H9 (cell line): ENCODE measurements around the gene PTPRN2. TPM values are rescaled to one million over a fixed set of nuclear protein-coding genes. Genes with fewer than 3 reads are reported as not detected.

Experiments
- DNase-seq: peaks from one replicate; pipeline ENCODE4 v3.0.0-alpha.2; 2017
- H2AFZ ChIP-seq: one replicate; pipeline ENCODE4 v1.6.1; 2013; ENCODE audit warnings: mild to moderate bottlenecking, low read length, control low read depth, moderate library complexity
- H2AK5ac ChIP-seq: 2 replicates; pipeline ENCODE4 v1.6.1; 2013; ENCODE audit warnings: low read length, control low read depth, mixed read lengths; ENCODE audit not compliant: insufficient read length
- H2BK120ac ChIP-seq: one replicate; pipeline ENCODE4 v1.6.1; 2013; ENCODE audit warnings: low read depth, mild to moderate bottlenecking, low read length, control low read depth, inconsistent platforms; ENCODE audit not compliant: poor library complexity, severe bottlenecking
- H2BK12ac ChIP-seq: 2 replicates; pipeline ENCODE4 v1.6.1; 2013; ENCODE audit warnings: low read length, control low read depth, mixed read lengths, low read depth; ENCODE audit not compliant: insufficient read length
- H2BK15ac ChIP-seq: 2 replicates; pipeline ENCODE4 v1.6.1; 2013; ENCODE audit warnings: low read depth, low read length, control low read depth
- H2BK20ac ChIP-seq: one replicate; pipeline ENCODE4 v1.6.1; 2013; ENCODE audit warnings: low read depth, mild to moderate bottlenecking, low read length, control low read depth, inconsistent platforms; ENCODE audit not compliant: poor library complexity, severe bottlenecking
- H2BK5ac ChIP-seq: 2 replicates; pipeline ENCODE4 v1.6.1; 2013; ENCODE audit warnings: low read length, control low read depth, mixed read lengths; ENCODE audit not compliant: insufficient read length
- H3K14ac ChIP-seq: 2 replicates; pipeline ENCODE4 v1.6.1; 2013; ENCODE audit warnings: low read length, control low read depth; ENCODE audit not compliant: insufficient read depth
- H3K18ac ChIP-seq: 2 replicates; pipeline ENCODE4 v1.6.1; 2013; ENCODE audit warnings: low read depth, mild to moderate bottlenecking, mixed read lengths, low read length, control low read depth; ENCODE audit not compliant: insufficient read length
- H3K23ac ChIP-seq: 2 replicates; pipeline ENCODE4 v1.6.1; 2013; ENCODE audit warnings: low read length, control low read depth, mixed read lengths, low read depth; ENCODE audit not compliant: insufficient read length
- H3K23me2 ChIP-seq: 2 replicates; pipeline ENCODE4 v1.6.1; 2013; ENCODE audit warnings: low read depth, mild to moderate bottlenecking, mixed read lengths, low read length, control low read depth; ENCODE audit not compliant: insufficient read length, poor library complexity, severe bottlenecking
- H3K27ac ChIP-seq: 2 replicates; pipeline ENCODE4 v1.5.1; 2013; ENCODE audit warnings: low read length, control low read depth, mixed read lengths, low read depth; ENCODE audit not compliant: insufficient read length
- H3K27me3 ChIP-seq: 2 replicates; pipeline ENCODE4 v1.6.1; 2013; ENCODE audit warnings: low read length, control low read depth, inconsistent platforms; ENCODE audit not compliant: insufficient read depth
- H3K4ac ChIP-seq: 2 replicates; pipeline ENCODE4 v1.6.1; 2013; ENCODE audit warnings: low read depth, mild to moderate bottlenecking, control low read depth, inconsistent platforms, low read length, moderate library complexity
- H3K4me1 ChIP-seq: 2 replicates; pipeline ENCODE4 v1.6.1; 2013; ENCODE audit warnings: low read length, control low read depth, inconsistent platforms; ENCODE audit not compliant: insufficient read depth
- H3K4me2 ChIP-seq: 2 replicates; pipeline ENCODE4 v1.6.1; 2013; ENCODE audit warnings: low read length, control low read depth, mixed read lengths; ENCODE audit not compliant: insufficient read length, insufficient read depth
- H3K56ac ChIP-seq: 2 replicates; pipeline ENCODE4 v1.6.1; 2013; ENCODE audit warnings: low read depth, mild to moderate bottlenecking, mixed read lengths, low read length, control low read depth; ENCODE audit not compliant: insufficient read length
- H3K79me1 ChIP-seq: 2 replicates; pipeline ENCODE4 v1.6.1; 2013; ENCODE audit warnings: low read depth, mild to moderate bottlenecking, moderate library complexity, low read length, control low read depth, inconsistent platforms; ENCODE audit not compliant: insufficient read depth, poor library complexity, severe bottlenecking
- H3K79me2 ChIP-seq: 2 replicates; pipeline ENCODE4 v1.6.1; 2013; ENCODE audit warnings: low read length, control low read depth, inconsistent platforms; ENCODE audit not compliant: insufficient read depth
- H3K9ac ChIP-seq: 2 replicates; pipeline ENCODE4 v1.6.1; 2013; ENCODE audit warnings: low read length, control low read depth, mixed read lengths; ENCODE audit not compliant: insufficient read length; ENCODE audit errors: extremely low read depth
- H3K9me3 ChIP-seq: one replicate; pipeline ENCODE4 v1.6.1; 2013; ENCODE audit warnings: low read depth, low read length, inconsistent platforms; ENCODE audit not compliant: control insufficient read depth
- H3T11ph ChIP-seq: one replicate; pipeline ENCODE4 v1.6.1; 2013; ENCODE audit warnings: mild to moderate bottlenecking, low read length, control low read depth, inconsistent platforms
- H4K20me1 ChIP-seq: one replicate; pipeline ENCODE4 v1.6.1; 2013; ENCODE audit not compliant: control insufficient read depth, insufficient read length, insufficient read depth
- H4K5ac ChIP-seq: 2 replicates; pipeline ENCODE4 v1.6.1; 2013; ENCODE audit warnings: low read depth, mild to moderate bottlenecking, mixed read lengths, low read length, control low read depth; ENCODE audit not compliant: insufficient read length
- H4K8ac ChIP-seq: replicated peaks from 2 replicates; pipeline ENCODE4 v1.6.1; 2013; ENCODE audit warnings: low read length, control low read depth, mixed read lengths, low read depth; ENCODE audit not compliant: insufficient read length
- H4K91ac ChIP-seq: 2 replicates; pipeline ENCODE4 v1.6.1; 2013; ENCODE audit warnings: low read depth, mild to moderate bottlenecking, moderate library complexity, mixed read lengths, low read length, control low read depth; ENCODE audit not compliant: insufficient read length
- H3K27ac Mint-ChIP-seq, 3 experiments: 2 replicates in 2 of 3; 3 replicates in 1 of 3; pipeline ENCODE4 v1.8.0; 2020 to 2021; ENCODE audit warnings: mixed read lengths in 3 of 3, mild to moderate bottlenecking in 1 of 3, moderate library complexity in 1 of 3
- H3K27me3 Mint-ChIP-seq: 2 replicates; pipeline ENCODE4 v1.8.0; 2021; ENCODE audit warnings: low read depth, mild to moderate bottlenecking, moderate library complexity, mixed read lengths
- H3K36me3 Mint-ChIP-seq, 3 experiments: 2 replicates in 2 of 3; 3 replicates in 1 of 3; pipeline ENCODE4 v1.8.0; 2020 to 2021; ENCODE audit warnings: low read depth in 3 of 3, mixed read lengths in 3 of 3; ENCODE audit not compliant: insufficient read depth in 1 of 3
- H3K4me1 Mint-ChIP-seq, 2 experiments: 2 replicates each; pipeline ENCODE4 v1.8.0; 2020; ENCODE audit warnings: mixed read lengths in 2 of 2
- H3K4me3 Mint-ChIP-seq, 2 experiments: 2 replicates in 1 of 2; 3 replicates in 1 of 2; pipeline ENCODE4 v1.8.0; 2020 to 2021; ENCODE audit warnings: mild to moderate bottlenecking in 2 of 2, mixed read lengths in 2 of 2, moderate library complexity in 1 of 2
- H3K9me3 Mint-ChIP-seq, 2 experiments: 2 replicates in 1 of 2; 3 replicates in 1 of 2; pipeline ENCODE4 v1.8.0; 2020; ENCODE audit warnings: mild to moderate bottlenecking in 2 of 2, mixed read lengths in 2 of 2, moderate library complexity in 1 of 2
- CTCF ChIP-seq: fragments of 200-600 bp; sonication (generic); conservative IDR thresholded peaks from 3 replicates; pipeline ENCODE4 v1.8.0; 2021; ENCODE audit warnings: antibody characterized with exemption, mild to moderate bottlenecking
- WGBS: extraction: QIAGEN DNeasy Blood & Tissue Kit; methylation state at CpG from one replicate; pipeline ENCODE4 v1.1.7; 2013; ENCODE audit warnings: missing lambda C conversion rate, low lambda C conversion rate, mixed read lengths; ENCODE audit not compliant: insufficient read length; ENCODE audit errors: extremely low coverage; 5-methylcytosine and 5-hydroxymethylcytosine counted together
- total RNA-seq: library from RNA; stranded (reverse); gene quantifications from 2 replicates; pipeline ENCODE4 v1.2.1, GENCODE V29; 2021

PTPRN2 gene
- total RNA-seq, 1 experiment from 2014 or later, result 5.2 TPM

GRCh38 chr7:158127241-158127640, 460.4 kb downstream of the PTPRN2 start:
- Histone ChIP-seq H2AK5ac (no peak overlapping the region), H4K20me1 (no peaks in the 10 kb centered on the region), H2BK15ac (no peak overlapping the region), H2BK120ac (no peak overlapping the region), H3K18ac (no peak overlapping the region), H4K91ac (no peak overlapping the region), H3K56ac (no peak overlapping the region), H3K14ac (no peak overlapping the region), H2BK20ac (no peak overlapping the region), H3K27me3 (no peaks in the 10 kb centered on the region), H2BK12ac (no peak overlapping the region), H3K4ac (no peak overlapping the region), H4K5ac (no peak overlapping the region), H3K4me1 (no peaks in the 10 kb centered on the region), H3K9me3 (no peaks in the 10 kb centered on the region), H2AFZ (no peak overlapping the region), H3K79me2 (no peaks in the 10 kb centered on the region), H2BK5ac (no peak overlapping the region), H3K4me2 (no peak overlapping the region), H3K9ac (no peak overlapping the region), H3K27ac (no peak overlapping the region), H4K8ac (no peak overlapping the region), H3T11ph (no peak overlapping the region), H3K23me2 (peaks cover 3% of the 10 kb centered on the region), H3K23ac (no peak overlapping the region), H3K79me1 (no peaks in the 10 kb centered on the region)
- Mint-ChIP-seq H3K27me3 (no peaks in the 10 kb centered on the region), H3K9me3 (peaks cover 14% of the 10 kb centered on the region in 2 experiments; a peak in 4 of 5 replicates), H3K4me3 (no peak overlapping the region), H3K27ac (no peak overlapping the region), H3K36me3 (peaks cover 0 to 5% (median 3%) of the 10 kb centered on the region in 3 experiments; a peak in 3 of 7 replicates), H3K4me1 (no peaks in the 10 kb centered on the region; a peak in 1 of 4 replicates)
- no CpG with 5 or more reads among the region's 15 CpGs for WGBS
- no peak for TF ChIP-seq CTCF
- DNase-seq, result no peak
